GM18517 (cell line): ENCODE results near the gene FRAT2.

ENCODE experiments used
- ATAC-seq: cut with Tn5 transposase; IDR thresholded peaks from one replicate; pipeline ENCODE4 v1.9.1; 2021; ENCODE audit warnings: mild to moderate bottlenecking, moderate library complexity; ENCODE audit not compliant: unreplicated experiment

Gene FRAT2

GRCh38 chr10:97327348-97328294 lies 6.9 kb downstream of the FRAT2 start:
- ATAC-seq, result no peak

GRCh38 chr10:97325754-97326153 lies 8.8 kb downstream of the FRAT2 start:
- no peak for ATAC-seq

GRCh38 chr10:97323501-97323900 lies 11.0 kb downstream of the FRAT2 start:
- no peak for ATAC-seq

- ATAC-seq, result no peak
These were observed 12.7 kb downstream of the FRAT2 start for GRCh38 chr10:97321804-97322190.

GRCh38 chr10:97321032-97321803 lies 13.3 kb downstream of the FRAT2 start:
- no peak for ATAC-seq

GRCh38 chr10:97320480-97321031 lies 14.0 kb downstream of the FRAT2 start:
- ATAC-seq, result no peak

GRCh38 chr10:97319671-97320479 lies 14.7 kb downstream of the FRAT2 start:
- peak; percentile 25 for ATAC-seq

- peak; percentile 79 for ATAC-seq
These were observed 15.5 kb downstream of the FRAT2 start, which contains the start of gene FRAT1 for GRCh38 chr10:97318772-97319651. Gene FRAT1 (plus strand): TSS chr10:97319271. CDS start chr10:97319454, 183 bp downstream.

- no peak for ATAC-seq
These were observed 19.9 kb downstream of the FRAT2 start for GRCh38 chr10:97314671-97315070.

GRCh38 chr10:97312897-97313296 lies 21.6 kb downstream of the FRAT2 start:
- no peak for ATAC-seq

- ATAC-seq, result no peak
These were observed 23.4 kb downstream of the FRAT2 start for GRCh38 chr10:97311111-97311626.

GRCh38 chr10:97307866-97308780 lies 26.4 kb downstream of the FRAT2 start:
- ATAC-seq, result no peak

GRCh38 chr10:97307441-97307840 lies 27.1 kb downstream of the FRAT2 start:
- ATAC-seq, result no peak

GRCh38 chr10:97302088-97302791 lies 32.3 kb downstream of the FRAT2 start:
- ATAC-seq, result no peak

- no peak for ATAC-seq
These were observed 33.5 kb downstream of the FRAT2 start for GRCh38 chr10:97300980-97301379.

- ATAC-seq, result no peak
These were observed 36.3 kb downstream of the FRAT2 start for GRCh38 chr10:97298223-97298571.

GRCh38 chr10:97297556-97298222 lies 36.8 kb downstream of the FRAT2 start:
- no peak for ATAC-seq
